Measurements from ENCODE around the gene TAP1. TPM values are rescaled to one million over a fixed set of nuclear protein-coding genes. Genes with fewer than 3 reads are reported as not detected.

The TAP1 gene
- total and polyA plus RNA-seq, 9 of the 15 experiments (the other 6 are each of a cell fraction or from before 2014, with no cell fraction given), result 1.3 to 6.0 (median 4.2) TPM

DNA sequence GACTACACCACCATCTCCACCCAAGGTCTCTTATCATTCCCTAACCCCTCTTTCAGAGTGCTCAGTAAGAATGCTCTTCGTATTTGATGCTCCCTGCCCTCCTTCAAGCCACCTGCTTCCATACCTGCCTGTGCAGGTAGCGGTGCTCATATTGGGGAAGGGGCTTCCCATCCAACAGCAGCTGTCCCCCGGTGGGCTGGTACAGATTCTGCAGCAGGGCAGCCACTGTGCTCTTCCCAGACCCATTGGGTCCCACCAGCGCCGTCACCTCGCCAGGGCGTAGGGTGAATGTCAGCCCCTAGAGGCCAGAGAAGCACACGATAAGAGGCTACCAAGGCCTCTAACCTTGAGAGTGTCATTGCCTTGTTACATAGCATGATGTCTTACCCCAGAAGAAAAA, 5.7 kb downstream of the TAP1 start:
- no peak overlapping the region for H3K9ac ChIP-seq (ENCODE audit: insufficient read depth in 1 of 2, low read depth in 2 of 2, low read length in 2 of 2)
- peaks cover 12 to 59% of the 10 kb centered on the region in 2 experiments; a peak in 4 of 5 replicates for H3K27me3 ChIP-seq (ENCODE audit: control insufficient read depth in 2 of 2, insufficient read depth in 2 of 2, low read length in 2 of 2)
- no peak overlapping the region for H2AFZ ChIP-seq (ENCODE audit: low read depth, low read length)
- CTCF ChIA-PET (ENCODE audit: low intra/inter-chr PET ratio), result no interaction called here
- intact Hi-C loops (cut with micrococcal nuclease), result no loop called here
- no peak overlapping the region for H3K27ac ChIP-seq (ENCODE audit: extremely low read depth, low read depth, low read length)
- H3K4me2 ChIP-seq (ENCODE audit: insufficient read depth, low read length), result no peak overlapping the region
- in situ Hi-C loops (cut with MboI), result no loop called here
- no peaks in the 10 kb centered on the region for H3K79me2 ChIP-seq (ENCODE audit: control insufficient read depth, insufficient read depth, low read length)
- 15% methylated on average over 8 of the region's 8 CpGs for WGBS (ENCODE audit: insufficient coverage, low coverage, missing lambda C conversion rate)
- H3K4me3 ChIP-seq, result no peak overlapping the region
- no peaks in the 10 kb centered on the region for H3K9me3 ChIP-seq (replicated peaks; ENCODE audit: control insufficient read depth, insufficient read depth, low read depth, low read length)
- no peaks in the 10 kb centered on the region for H3K36me3 ChIP-seq (ENCODE audit: control insufficient read depth, insufficient read depth, low read length)
- H4K20me1 ChIP-seq (replicated peaks; ENCODE audit: control insufficient read depth, insufficient read depth, low read length), result no peaks in the 10 kb centered on the region; the same call in 1 of the 2 replicates
- TF ChIP-seq E2F3 (CRISPR knock-in tag; IDR thresholded peaks at IDR 0.05), result no peak
- no peak for FAIRE-seq
- DNase-seq (ENCODE audit: extremely low read depth in 1 of 4, low spot score in 3 of 4), result no peak
- no TSS peak for BruUV-seq (replicated peaks)
- no peak for ATAC-seq
- POLR2A ChIA-PET, result no interaction called here
- no peaks in the 10 kb centered on the region for H3K9me1 ChIP-seq (ENCODE audit: control insufficient read depth, insufficient read depth, low read length)
- H3K4me1 ChIP-seq (replicated peaks in 1 of 2; ENCODE audit: control insufficient read depth in 2 of 2, insufficient read depth in 2 of 2, low read length in 2 of 2), result peaks cover 2 to 19% of the 10 kb centered on the region in 2 experiments; a peak in 3 of 5 replicates

DNA sequence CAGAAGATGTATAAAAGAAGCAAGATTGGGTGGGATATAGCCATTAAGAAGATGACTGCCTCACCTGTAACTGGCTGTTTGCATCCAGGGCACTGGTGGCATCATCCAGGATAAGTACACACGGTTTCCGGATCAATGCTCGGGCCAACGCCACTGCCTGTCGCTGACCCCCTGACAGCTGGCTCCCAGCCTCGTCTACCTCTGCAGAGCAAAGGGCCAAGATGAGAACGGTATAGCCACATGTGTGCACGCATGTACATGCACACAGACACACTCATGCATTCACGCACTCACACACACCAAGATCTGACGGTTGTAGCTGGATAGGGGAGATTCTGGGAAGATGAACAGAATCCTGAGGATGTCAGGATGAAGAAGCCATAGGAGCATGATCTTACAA, 6.5 kb downstream of the TAP1 start:
- Histone ChIP-seq H3K9me3 (replicated peaks; ENCODE audit: control insufficient read depth, insufficient read depth, low read depth, low read length) (no peaks in the 10 kb centered on the region), H3K9me1 (ENCODE audit: control insufficient read depth, insufficient read depth, low read length) (no peaks in the 10 kb centered on the region), H2AFZ (ENCODE audit: low read depth, low read length) (no peak overlapping the region), H3K79me2 (ENCODE audit: control insufficient read depth, insufficient read depth, low read length) (no peaks in the 10 kb centered on the region), H3K27ac (ENCODE audit: extremely low read depth, low read depth, low read length) (no peak overlapping the region), H4K20me1 (replicated peaks; ENCODE audit: control insufficient read depth, insufficient read depth, low read length) (no peaks in the 10 kb centered on the region; the same call in 1 of the 2 replicates), H3K4me1 (replicated peaks in 1 of 2; ENCODE audit: control insufficient read depth in 2 of 2, insufficient read depth in 2 of 2, low read length in 2 of 2) (peaks cover 0 to 16% of the 10 kb centered on the region in 2 experiments; a peak in 3 of 5 replicates), H3K4me3 (no peak overlapping the region), H3K36me3 (ENCODE audit: control insufficient read depth, insufficient read depth, low read length) (no peaks in the 10 kb centered on the region), H3K27me3 (ENCODE audit: control insufficient read depth in 2 of 2, insufficient read depth in 2 of 2, low read length in 2 of 2) (peaks cover 9 to 51% of the 10 kb centered on the region in 2 experiments; a peak in 4 of 5 replicates), H3K4me2 (ENCODE audit: insufficient read depth, low read length) (no peak overlapping the region), H3K9ac (ENCODE audit: insufficient read depth in 1 of 2, low read depth in 2 of 2, low read length in 2 of 2) (no peak overlapping the region)
- in situ Hi-C loops (cut with MboI) (no loop called here), intact Hi-C loops (cut with micrococcal nuclease) (no loop called here)
- BruUV-seq (replicated peaks), result no TSS peak
- CTCF ChIA-PET (ENCODE audit: low intra/inter-chr PET ratio), result no interaction called here
- DNase-seq (ENCODE audit: extremely low read depth in 1 of 4, low spot score in 3 of 4) (no peak), FAIRE-seq (no peak), ATAC-seq (no peak)
- POLR2A ChIA-PET, result interaction anchor here (0.7 to 1.4 kb wide), 2 partner anchors 21 to 593 kb away, joined by 3 read pairs; no protein-coding TSS in a partner anchor
- 17% methylated on average over 10 of the region's 10 CpGs for WGBS (ENCODE audit: insufficient coverage, low coverage, missing lambda C conversion rate)
- no peak for TF ChIP-seq SNRNP70 (optimal IDR thresholded peaks at IDR 0.05; ENCODE audit: low read depth, low read length)
- TF ChIP-seq, protein P1, sequence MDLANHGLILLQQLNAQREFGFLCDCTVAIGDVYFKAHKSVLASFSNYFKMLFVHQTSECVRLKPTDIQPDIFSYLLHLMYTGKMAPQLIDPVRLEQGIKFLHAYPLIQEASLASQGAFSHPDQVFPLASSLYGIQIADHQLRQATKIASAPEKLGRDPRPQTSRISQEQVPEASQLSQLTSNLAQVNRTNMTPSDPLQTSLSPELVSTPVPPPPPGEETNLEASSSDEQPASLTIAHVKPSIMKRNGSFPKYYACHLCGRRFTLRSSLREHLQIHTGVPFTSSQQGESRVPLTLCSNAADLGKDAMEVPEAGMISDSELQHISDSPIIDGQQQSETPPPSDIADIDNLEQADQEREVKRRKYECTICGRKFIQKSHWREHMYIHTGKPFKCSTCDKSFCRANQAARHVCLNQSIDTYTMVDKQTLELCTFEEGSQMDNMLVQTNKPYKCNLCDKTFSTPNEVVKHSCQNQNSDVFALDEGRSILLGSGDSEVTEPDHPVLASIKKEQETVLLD (IDR thresholded peaks at IDR 0.05), result no peak
- TF ChIP-seq NR2C1 (IDR thresholded peaks at IDR 0.05), result no peak
- no peak for TF ChIP-seq NR2C1 (tag; IDR thresholded peaks at IDR 0.05)

Measured in K562 (cell line).